H9 (cell line): Measurements from ENCODE around the gene EPHA4. TPM values are rescaled to one million over a fixed set of nuclear protein-coding genes. Genes with fewer than 3 reads are reported as not detected.

Experiments
- DNase-seq: peaks from one replicate; pipeline ENCODE4 v3.0.0-alpha.2; 2017
- H2AFZ ChIP-seq: one replicate; pipeline ENCODE4 v1.6.1; 2013; ENCODE audit warnings: mild to moderate bottlenecking, low read length, control low read depth, moderate library complexity
- H2AK5ac ChIP-seq: 2 replicates; pipeline ENCODE4 v1.6.1; 2013; ENCODE audit warnings: low read length, control low read depth, mixed read lengths; ENCODE audit not compliant: insufficient read length
- H2BK120ac ChIP-seq: one replicate; pipeline ENCODE4 v1.6.1; 2013; ENCODE audit warnings: low read depth, mild to moderate bottlenecking, low read length, control low read depth, inconsistent platforms; ENCODE audit not compliant: poor library complexity, severe bottlenecking
- H2BK12ac ChIP-seq: 2 replicates; pipeline ENCODE4 v1.6.1; 2013; ENCODE audit warnings: low read length, control low read depth, mixed read lengths, low read depth; ENCODE audit not compliant: insufficient read length
- H2BK15ac ChIP-seq: 2 replicates; pipeline ENCODE4 v1.6.1; 2013; ENCODE audit warnings: low read depth, low read length, control low read depth
- H2BK20ac ChIP-seq: one replicate; pipeline ENCODE4 v1.6.1; 2013; ENCODE audit warnings: low read depth, mild to moderate bottlenecking, low read length, control low read depth, inconsistent platforms; ENCODE audit not compliant: poor library complexity, severe bottlenecking
- H2BK5ac ChIP-seq: 2 replicates; pipeline ENCODE4 v1.6.1; 2013; ENCODE audit warnings: low read length, control low read depth, mixed read lengths; ENCODE audit not compliant: insufficient read length
- H3K14ac ChIP-seq: 2 replicates; pipeline ENCODE4 v1.6.1; 2013; ENCODE audit warnings: low read length, control low read depth; ENCODE audit not compliant: insufficient read depth
- H3K18ac ChIP-seq: 2 replicates; pipeline ENCODE4 v1.6.1; 2013; ENCODE audit warnings: low read depth, mild to moderate bottlenecking, mixed read lengths, low read length, control low read depth; ENCODE audit not compliant: insufficient read length
- H3K23ac ChIP-seq: 2 replicates; pipeline ENCODE4 v1.6.1; 2013; ENCODE audit warnings: low read length, control low read depth, mixed read lengths, low read depth; ENCODE audit not compliant: insufficient read length
- H3K23me2 ChIP-seq: 2 replicates; pipeline ENCODE4 v1.6.1; 2013; ENCODE audit warnings: low read depth, mild to moderate bottlenecking, mixed read lengths, low read length, control low read depth; ENCODE audit not compliant: insufficient read length, poor library complexity, severe bottlenecking
- H3K27ac ChIP-seq: 2 replicates; pipeline ENCODE4 v1.5.1; 2013; ENCODE audit warnings: low read length, control low read depth, mixed read lengths, low read depth; ENCODE audit not compliant: insufficient read length
- H3K27me3 ChIP-seq: 2 replicates; pipeline ENCODE4 v1.6.1; 2013; ENCODE audit warnings: low read length, control low read depth, inconsistent platforms; ENCODE audit not compliant: insufficient read depth
- H3K4ac ChIP-seq: 2 replicates; pipeline ENCODE4 v1.6.1; 2013; ENCODE audit warnings: low read depth, mild to moderate bottlenecking, control low read depth, inconsistent platforms, low read length, moderate library complexity
- H3K4me1 ChIP-seq: 2 replicates; pipeline ENCODE4 v1.6.1; 2013; ENCODE audit warnings: low read length, control low read depth, inconsistent platforms; ENCODE audit not compliant: insufficient read depth
- H3K4me2 ChIP-seq: 2 replicates; pipeline ENCODE4 v1.6.1; 2013; ENCODE audit warnings: low read length, control low read depth, mixed read lengths; ENCODE audit not compliant: insufficient read length, insufficient read depth
- H3K56ac ChIP-seq: 2 replicates; pipeline ENCODE4 v1.6.1; 2013; ENCODE audit warnings: low read depth, mild to moderate bottlenecking, mixed read lengths, low read length, control low read depth; ENCODE audit not compliant: insufficient read length
- H3K79me1 ChIP-seq: 2 replicates; pipeline ENCODE4 v1.6.1; 2013; ENCODE audit warnings: low read depth, mild to moderate bottlenecking, moderate library complexity, low read length, control low read depth, inconsistent platforms; ENCODE audit not compliant: insufficient read depth, poor library complexity, severe bottlenecking
- H3K79me2 ChIP-seq: 2 replicates; pipeline ENCODE4 v1.6.1; 2013; ENCODE audit warnings: low read length, control low read depth, inconsistent platforms; ENCODE audit not compliant: insufficient read depth
- H3K9ac ChIP-seq: 2 replicates; pipeline ENCODE4 v1.6.1; 2013; ENCODE audit warnings: low read length, control low read depth, mixed read lengths; ENCODE audit not compliant: insufficient read length; ENCODE audit errors: extremely low read depth
- H3K9me3 ChIP-seq: one replicate; pipeline ENCODE4 v1.6.1; 2013; ENCODE audit warnings: low read depth, low read length, inconsistent platforms; ENCODE audit not compliant: control insufficient read depth
- H3T11ph ChIP-seq: one replicate; pipeline ENCODE4 v1.6.1; 2013; ENCODE audit warnings: mild to moderate bottlenecking, low read length, control low read depth, inconsistent platforms
- H4K20me1 ChIP-seq: one replicate; pipeline ENCODE4 v1.6.1; 2013; ENCODE audit not compliant: control insufficient read depth, insufficient read length, insufficient read depth
- H4K5ac ChIP-seq: 2 replicates; pipeline ENCODE4 v1.6.1; 2013; ENCODE audit warnings: low read depth, mild to moderate bottlenecking, mixed read lengths, low read length, control low read depth; ENCODE audit not compliant: insufficient read length
- H4K8ac ChIP-seq: replicated peaks from 2 replicates; pipeline ENCODE4 v1.6.1; 2013; ENCODE audit warnings: low read length, control low read depth, mixed read lengths, low read depth; ENCODE audit not compliant: insufficient read length
- H4K91ac ChIP-seq: 2 replicates; pipeline ENCODE4 v1.6.1; 2013; ENCODE audit warnings: low read depth, mild to moderate bottlenecking, moderate library complexity, mixed read lengths, low read length, control low read depth; ENCODE audit not compliant: insufficient read length
- H3K27ac Mint-ChIP-seq, 3 experiments: 2 replicates in 2 of 3; 3 replicates in 1 of 3; pipeline ENCODE4 v1.8.0; 2020 to 2021; ENCODE audit warnings: mixed read lengths in 3 of 3, mild to moderate bottlenecking in 1 of 3, moderate library complexity in 1 of 3
- H3K27me3 Mint-ChIP-seq: 2 replicates; pipeline ENCODE4 v1.8.0; 2021; ENCODE audit warnings: low read depth, mild to moderate bottlenecking, moderate library complexity, mixed read lengths
- H3K36me3 Mint-ChIP-seq, 3 experiments: 2 replicates in 2 of 3; 3 replicates in 1 of 3; pipeline ENCODE4 v1.8.0; 2020 to 2021; ENCODE audit warnings: low read depth in 3 of 3, mixed read lengths in 3 of 3; ENCODE audit not compliant: insufficient read depth in 1 of 3
- H3K4me1 Mint-ChIP-seq, 2 experiments: 2 replicates each; pipeline ENCODE4 v1.8.0; 2020; ENCODE audit warnings: mixed read lengths in 2 of 2
- H3K4me3 Mint-ChIP-seq, 2 experiments: 2 replicates in 1 of 2; 3 replicates in 1 of 2; pipeline ENCODE4 v1.8.0; 2020 to 2021; ENCODE audit warnings: mild to moderate bottlenecking in 2 of 2, mixed read lengths in 2 of 2, moderate library complexity in 1 of 2
- H3K9me3 Mint-ChIP-seq, 2 experiments: 2 replicates in 1 of 2; 3 replicates in 1 of 2; pipeline ENCODE4 v1.8.0; 2020; ENCODE audit warnings: mild to moderate bottlenecking in 2 of 2, mixed read lengths in 2 of 2, moderate library complexity in 1 of 2
- WGBS: extraction: QIAGEN DNeasy Blood & Tissue Kit; methylation state at CpG from one replicate; pipeline ENCODE4 v1.1.7; 2013; ENCODE audit warnings: missing lambda C conversion rate, low lambda C conversion rate, mixed read lengths; ENCODE audit not compliant: insufficient read length; ENCODE audit errors: extremely low coverage; 5-methylcytosine and 5-hydroxymethylcytosine counted together
- total RNA-seq: library from RNA; stranded (reverse); gene quantifications from 2 replicates; pipeline ENCODE4 v1.2.1, GENCODE V29; 2021
- TF ChIP-seq, protein P1 (sequence below): fragments of 200-600 bp; sonication (generic); conservative IDR thresholded peaks from 3 replicates; pipeline ENCODE4 v1.8.0; 2021; ENCODE audit warnings: antibody characterized with exemption, mild to moderate bottlenecking

The EPHA4 gene
- total RNA-seq, 1 experiment from 2014 or later: 25.1 TPM

GRCh38 chr2:221389904-221390303, 182.2 kb downstream of the EPHA4 start:
- no peak overlapping the region for H3K23ac ChIP-seq
- no peak overlapping the region for H3K4me3 Mint-ChIP-seq
- H3K4me2 ChIP-seq: no peak overlapping the region
- H2AK5ac ChIP-seq: no peak overlapping the region
- TF ChIP-seq, protein P1, sequence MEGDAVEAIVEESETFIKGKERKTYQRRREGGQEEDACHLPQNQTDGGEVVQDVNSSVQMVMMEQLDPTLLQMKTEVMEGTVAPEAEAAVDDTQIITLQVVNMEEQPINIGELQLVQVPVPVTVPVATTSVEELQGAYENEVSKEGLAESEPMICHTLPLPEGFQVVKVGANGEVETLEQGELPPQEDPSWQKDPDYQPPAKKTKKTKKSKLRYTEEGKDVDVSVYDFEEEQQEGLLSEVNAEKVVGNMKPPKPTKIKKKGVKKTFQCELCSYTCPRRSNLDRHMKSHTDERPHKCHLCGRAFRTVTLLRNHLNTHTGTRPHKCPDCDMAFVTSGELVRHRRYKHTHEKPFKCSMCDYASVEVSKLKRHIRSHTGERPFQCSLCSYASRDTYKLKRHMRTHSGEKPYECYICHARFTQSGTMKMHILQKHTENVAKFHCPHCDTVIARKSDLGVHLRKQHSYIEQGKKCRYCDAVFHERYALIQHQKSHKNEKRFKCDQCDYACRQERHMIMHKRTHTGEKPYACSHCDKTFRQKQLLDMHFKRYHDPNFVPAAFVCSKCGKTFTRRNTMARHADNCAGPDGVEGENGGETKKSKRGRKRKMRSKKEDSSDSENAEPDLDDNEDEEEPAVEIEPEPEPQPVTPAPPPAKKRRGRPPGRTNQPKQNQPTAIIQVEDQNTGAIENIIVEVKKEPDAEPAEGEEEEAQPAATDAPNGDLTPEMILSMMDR: no peak
- no peaks in the 10 kb centered on the region for H3K36me3 Mint-ChIP-seq
- no peak overlapping the region for H3K14ac ChIP-seq
- H4K20me1 ChIP-seq: no peaks in the 10 kb centered on the region
- H3K79me1 ChIP-seq: no peaks in the 10 kb centered on the region
- H2BK120ac ChIP-seq: no peak overlapping the region
- no peak overlapping the region for H2AFZ ChIP-seq
- no peak overlapping the region for H2BK20ac ChIP-seq
- no peak overlapping the region for H3K56ac ChIP-seq
- no peak overlapping the region for H2BK5ac ChIP-seq
- peaks cover 10 to 29% of the 10 kb centered on the region in 2 experiments for H3K4me1 Mint-ChIP-seq
- no peaks in the 10 kb centered on the region for H3K79me2 ChIP-seq
- no peaks in the 10 kb centered on the region for H3K27me3 Mint-ChIP-seq
- no peak overlapping the region for H3K9ac ChIP-seq
- peak overlapping the region in 1 of 3 experiments; percentile 74; a peak in 1 of 7 replicates for H3K27ac Mint-ChIP-seq
- no peaks in the 10 kb centered on the region for H3K27me3 ChIP-seq
- no peak overlapping the region for H4K5ac ChIP-seq
- H2BK15ac ChIP-seq: no peak overlapping the region
- H3K4me1 ChIP-seq: no peaks in the 10 kb centered on the region
- no peak overlapping the region for H2BK12ac ChIP-seq
- H3T11ph ChIP-seq: no peak overlapping the region
- WGBS: no CpG with 5 or more reads among the region's 2 CpGs
- H3K9me3 Mint-ChIP-seq: no peaks in the 10 kb centered on the region
- H3K27ac ChIP-seq: no peak overlapping the region
- no peak overlapping the region for H4K91ac ChIP-seq
- no peaks in the 10 kb centered on the region for H3K9me3 ChIP-seq
- H3K23me2 ChIP-seq: no peaks in the 10 kb centered on the region
- H3K18ac ChIP-seq: no peak overlapping the region
- no peak overlapping the region for H4K8ac ChIP-seq
- H3K4ac ChIP-seq: no peak overlapping the region
- no peak for DNase-seq
